Subcutaneous adipose tissue (tissue), 4 donors: Measurements from ENCODE around the gene ADRM1. TPM values are rescaled to one million over a fixed set of nuclear protein-coding genes. Genes with fewer than 3 reads are reported as not detected.

ENCODE experiments used
- total RNA-seq, 4 donors: library from RNA; depleted of rRNA; stranded (reverse); fragments of >200 nt; gene quantifications; one replicate each; pipeline ENCODE4 v1.1.0, GENCODE V29; 2016
- TF ChIP-seq, protein P1 (sequence below): fragments of 450-650 bp; IDR thresholded peaks from one replicate; pipeline ENCODE4 v1.5.1; 2016; ENCODE audit warnings: low read depth, mild to moderate bottlenecking, control low read depth, antibody characterized with exemption, moderate library complexity

Gene ADRM1
- total RNA-seq, 4 donors from 2014 or later: 78.5 to 141 (median 101) TPM

DNA sequence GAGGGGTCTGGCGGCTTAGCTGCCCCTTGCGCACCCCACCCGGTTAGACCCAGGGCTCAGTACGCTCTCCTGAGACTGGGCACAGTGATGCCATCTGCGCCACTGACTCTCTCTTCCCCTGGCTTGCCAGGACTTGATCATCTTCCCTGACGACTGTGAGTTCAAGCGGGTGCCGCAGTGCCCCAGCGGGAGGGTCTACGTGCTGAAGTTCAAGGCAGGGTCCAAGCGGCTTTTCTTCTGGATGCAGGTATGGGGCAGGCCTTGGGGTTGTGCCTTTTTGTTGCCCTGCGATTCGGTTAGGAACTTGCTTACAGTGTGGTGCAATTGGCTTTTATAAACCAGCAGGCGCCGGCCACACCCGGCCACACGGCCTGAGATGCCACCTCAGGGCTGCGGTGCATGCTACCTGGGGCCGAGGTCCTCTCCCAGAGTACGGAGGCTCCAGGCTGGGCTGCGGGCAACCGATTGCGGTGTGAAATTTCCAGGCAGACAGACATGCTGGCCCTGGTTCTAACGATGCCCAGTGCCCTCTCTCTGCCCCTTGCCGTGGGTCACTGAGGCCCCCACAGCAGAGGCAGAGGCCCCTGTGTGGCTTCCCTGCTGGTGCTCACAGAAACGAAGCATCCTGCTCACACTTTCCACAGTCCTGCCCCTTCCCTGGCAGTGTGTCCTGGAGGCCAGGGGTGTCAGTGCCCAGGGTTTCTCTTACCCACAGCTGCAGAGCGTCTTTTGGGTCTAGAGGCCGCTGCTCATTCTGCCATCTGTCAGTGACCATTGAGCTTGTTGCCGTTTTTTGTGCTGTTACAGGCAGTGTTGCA, 1.7 kb downstream of the ADRM1 start:
- TF ChIP-seq, protein P1, sequence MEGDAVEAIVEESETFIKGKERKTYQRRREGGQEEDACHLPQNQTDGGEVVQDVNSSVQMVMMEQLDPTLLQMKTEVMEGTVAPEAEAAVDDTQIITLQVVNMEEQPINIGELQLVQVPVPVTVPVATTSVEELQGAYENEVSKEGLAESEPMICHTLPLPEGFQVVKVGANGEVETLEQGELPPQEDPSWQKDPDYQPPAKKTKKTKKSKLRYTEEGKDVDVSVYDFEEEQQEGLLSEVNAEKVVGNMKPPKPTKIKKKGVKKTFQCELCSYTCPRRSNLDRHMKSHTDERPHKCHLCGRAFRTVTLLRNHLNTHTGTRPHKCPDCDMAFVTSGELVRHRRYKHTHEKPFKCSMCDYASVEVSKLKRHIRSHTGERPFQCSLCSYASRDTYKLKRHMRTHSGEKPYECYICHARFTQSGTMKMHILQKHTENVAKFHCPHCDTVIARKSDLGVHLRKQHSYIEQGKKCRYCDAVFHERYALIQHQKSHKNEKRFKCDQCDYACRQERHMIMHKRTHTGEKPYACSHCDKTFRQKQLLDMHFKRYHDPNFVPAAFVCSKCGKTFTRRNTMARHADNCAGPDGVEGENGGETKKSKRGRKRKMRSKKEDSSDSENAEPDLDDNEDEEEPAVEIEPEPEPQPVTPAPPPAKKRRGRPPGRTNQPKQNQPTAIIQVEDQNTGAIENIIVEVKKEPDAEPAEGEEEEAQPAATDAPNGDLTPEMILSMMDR: no peak

DNA sequence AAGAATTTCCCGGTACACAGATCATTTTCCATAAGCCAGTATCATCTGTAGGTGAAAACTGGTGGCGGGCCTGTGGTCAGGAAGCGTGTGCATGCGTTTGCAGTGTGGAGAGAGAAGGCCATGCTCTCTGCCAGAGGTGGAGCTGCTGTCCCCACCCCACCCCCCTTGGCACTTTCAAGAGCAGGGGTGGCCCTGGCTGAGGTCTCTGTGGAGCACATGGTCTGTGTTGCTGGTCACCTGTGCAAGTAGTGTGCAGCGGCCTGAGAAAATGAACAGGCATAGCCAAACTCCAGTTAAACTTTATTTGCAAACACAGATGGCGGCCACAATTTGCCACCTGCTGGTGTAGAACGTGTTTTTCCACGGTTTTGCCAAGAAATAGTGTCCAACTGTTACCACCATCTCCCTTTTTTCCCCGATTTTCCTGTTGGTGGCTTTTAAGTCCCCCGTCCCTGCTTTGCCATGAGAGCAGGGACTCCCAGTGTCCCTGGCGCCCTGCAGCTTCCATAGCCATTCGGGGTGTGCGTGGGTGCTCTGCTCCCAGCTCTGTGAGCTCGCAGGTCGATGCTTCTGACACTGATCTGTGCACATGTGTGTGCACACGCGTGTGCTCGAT, 2.5 kb downstream of the ADRM1 start:
- TF ChIP-seq, protein P1: no peak

DNA sequence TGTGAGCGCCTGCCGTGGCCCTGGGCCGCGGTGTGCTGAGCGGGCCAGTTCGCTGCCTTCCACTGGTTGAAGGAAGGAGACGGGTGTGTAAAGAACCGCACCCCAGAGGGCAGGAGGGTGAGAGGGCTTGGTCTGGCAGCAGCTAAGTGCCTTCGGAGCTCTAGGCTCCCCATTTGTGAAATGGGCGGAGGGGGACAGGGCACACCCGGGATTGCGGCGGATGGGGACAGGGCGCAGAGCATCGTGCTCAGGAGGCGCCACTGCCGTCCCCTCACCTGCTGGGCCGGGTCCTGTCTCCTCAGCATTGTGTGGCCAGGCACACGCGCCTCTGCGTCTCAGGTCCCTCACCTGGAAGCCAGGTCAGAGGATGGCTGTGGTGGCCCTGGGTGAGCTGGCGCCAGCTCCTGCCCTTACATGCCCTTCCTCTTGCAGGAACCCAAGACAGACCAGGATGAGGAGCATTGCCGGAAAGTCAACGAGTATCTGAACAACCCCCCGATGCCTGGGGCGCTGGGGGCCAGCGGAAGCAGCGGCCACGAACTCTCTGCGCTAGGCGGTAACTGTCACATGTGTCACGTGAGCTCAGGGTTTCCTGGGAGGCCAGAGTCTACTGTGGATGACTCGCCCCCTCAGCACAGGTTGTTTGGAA, 3.1 kb downstream of the ADRM1 start:
- TF ChIP-seq, protein P1: no peak

DNA sequence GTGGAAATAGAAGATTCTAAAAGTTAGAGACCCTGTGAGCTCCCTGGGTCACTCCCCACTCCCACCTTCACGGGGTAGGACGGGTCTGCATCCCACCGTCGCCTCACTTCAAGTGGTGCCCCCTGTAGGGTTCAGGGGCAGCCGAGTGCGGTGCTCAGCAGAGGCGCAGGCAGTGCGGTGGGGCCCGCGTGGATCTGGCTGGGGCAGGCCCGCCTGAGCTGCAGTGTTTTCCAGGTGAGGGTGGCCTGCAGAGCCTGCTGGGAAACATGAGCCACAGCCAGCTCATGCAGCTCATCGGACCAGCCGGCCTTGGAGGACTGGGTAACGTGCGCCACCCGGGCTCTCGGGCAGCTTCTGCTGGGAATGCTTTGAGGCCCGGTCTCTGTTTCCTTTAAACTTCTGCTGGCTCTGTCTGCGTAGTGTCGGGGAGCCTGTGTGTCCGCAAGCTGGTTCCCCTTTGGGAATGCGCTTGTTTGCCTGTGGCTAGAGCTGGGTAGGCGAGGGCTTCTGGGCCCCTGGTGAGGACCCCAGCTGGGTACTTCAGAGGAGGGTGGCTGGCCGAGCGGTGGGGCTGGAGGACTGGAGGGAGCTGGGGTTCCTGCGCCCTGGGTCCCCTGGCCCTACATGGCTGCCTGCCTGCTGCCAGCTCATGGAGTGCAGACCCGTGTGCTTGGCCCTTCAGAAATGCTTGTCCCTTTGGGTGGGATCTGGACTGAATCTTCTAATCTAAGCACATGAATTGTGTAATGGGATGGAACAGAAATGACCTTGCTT, 3.8 kb downstream of the ADRM1 start:
- TF ChIP-seq, protein P1: no peak

DNA sequence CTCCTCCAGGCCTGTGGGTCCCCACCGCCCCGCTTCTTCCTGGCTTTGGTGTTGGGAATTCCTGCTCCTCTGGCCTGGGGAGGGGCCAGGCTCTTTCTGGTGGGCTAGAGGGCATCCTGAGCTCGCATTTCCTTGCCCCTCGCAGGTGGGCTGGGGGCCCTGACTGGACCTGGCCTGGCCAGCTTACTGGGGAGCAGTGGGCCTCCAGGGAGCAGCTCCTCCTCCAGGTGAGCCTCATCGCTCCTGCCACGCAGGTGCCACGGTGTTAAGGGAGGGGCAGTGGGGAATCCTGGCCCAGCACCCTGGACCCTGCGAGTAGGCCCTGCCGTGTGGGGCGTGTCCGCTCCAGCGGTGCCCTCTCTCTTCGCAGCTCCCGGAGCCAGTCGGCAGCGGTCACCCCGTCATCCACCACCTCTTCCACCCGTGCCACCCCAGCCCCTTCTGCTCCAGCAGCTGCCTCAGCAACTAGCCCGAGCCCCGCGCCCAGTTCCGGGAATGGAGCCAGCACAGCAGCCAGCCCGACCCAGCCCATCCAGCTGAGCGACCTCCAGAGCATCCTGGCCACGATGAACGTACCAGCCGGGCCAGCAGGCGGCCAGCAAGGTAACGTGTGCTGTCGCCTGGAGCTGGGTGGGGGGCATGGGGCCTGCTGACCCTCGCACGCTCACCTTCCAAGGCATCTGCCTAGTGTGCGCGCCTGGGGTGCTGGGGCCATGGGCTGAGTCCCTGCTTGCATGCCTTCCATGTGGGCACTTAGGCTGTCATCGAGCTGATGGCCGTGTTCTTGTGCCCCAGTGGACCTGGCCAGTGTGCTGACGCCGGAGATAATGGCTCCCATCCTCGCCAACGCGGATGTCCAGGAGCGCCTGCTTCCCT, 4.7 kb downstream of the ADRM1 start:
- TF ChIP-seq, protein P1: no peak

DNA sequence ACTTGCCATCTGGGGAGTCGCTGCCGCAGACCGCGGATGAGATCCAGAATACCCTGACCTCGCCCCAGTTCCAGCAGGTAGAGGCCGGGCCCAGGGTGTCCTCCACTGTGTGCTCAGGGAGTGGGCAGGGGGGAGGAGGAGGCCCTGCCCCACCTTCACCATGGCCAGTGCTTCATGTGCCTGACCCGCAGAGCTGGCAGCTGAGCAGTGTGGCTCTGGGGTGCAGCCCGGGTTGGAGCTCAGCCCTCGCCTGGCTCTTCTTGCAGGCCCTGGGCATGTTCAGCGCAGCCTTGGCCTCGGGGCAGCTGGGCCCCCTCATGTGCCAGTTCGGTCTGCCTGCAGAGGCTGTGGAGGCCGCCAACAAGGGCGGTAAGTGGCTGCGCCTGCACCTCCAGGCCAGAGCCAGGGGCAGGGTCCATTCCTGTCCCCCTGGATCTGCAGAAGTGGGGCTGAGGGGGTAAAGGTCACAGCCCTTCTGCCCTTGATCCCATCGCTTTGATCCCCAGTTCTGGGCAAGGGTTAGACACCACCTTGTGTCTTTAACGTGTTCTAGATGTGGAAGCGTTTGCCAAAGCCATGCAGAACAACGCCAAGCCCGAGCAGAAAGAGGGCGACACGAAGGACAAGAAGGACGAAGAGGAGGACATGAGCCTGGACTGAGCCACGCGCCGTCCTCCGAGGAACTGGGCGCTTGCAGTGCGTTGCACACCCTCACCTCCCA, 5.5 kb downstream of the ADRM1 start:
- TF ChIP-seq, protein P1: no peak
